IgD-negative memory B cell (primary cell): ENCODE data around the gene IFI27L2. TPM values are rescaled to one million over a fixed set of nuclear protein-coding genes. Genes with fewer than 3 reads are reported as not detected.

ENCODE experiments used
- H3K27ac Mint-ChIP-seq, 3 donors: one replicate each; pipeline ENCODE4 v1.8.0; 2020 to 2022; ENCODE audit warnings: mild to moderate bottlenecking in 3 of 3, mixed read lengths in 3 of 3, moderate library complexity in 1 of 3
- H3K27me3 Mint-ChIP-seq: one replicate; pipeline ENCODE4 v1.8.0; 2021; ENCODE audit warnings: mixed read lengths
- H3K36me3 Mint-ChIP-seq: one replicate; pipeline ENCODE4 v1.8.0; 2020; ENCODE audit warnings: mild to moderate bottlenecking, mixed read lengths
- H3K4me1 Mint-ChIP-seq, 3 donors: one replicate each; pipeline ENCODE4 v1.8.0; 2020 to 2022; ENCODE audit warnings: mixed read lengths in 3 of 3, mild to moderate bottlenecking in 1 of 3
- H3K4me3 Mint-ChIP-seq, 4 donors: one replicate each; pipeline ENCODE4 v1.8.0; 2020 to 2022; ENCODE audit warnings: mild to moderate bottlenecking in 4 of 4, mixed read lengths in 4 of 4, moderate library complexity in 3 of 4
- H3K9me3 Mint-ChIP-seq, 3 donors: one replicate each; pipeline ENCODE4 v1.8.0; 2020 to 2021; ENCODE audit warnings: mixed read lengths in 3 of 3, mild to moderate bottlenecking in 1 of 3
- polyA plus RNA-seq: library from polyadenylated mRNA; unstranded; fragments of 300-500 nt; fragmentation: Illumina TruSeq; gene quantifications from one replicate; pipeline ENCODE4 v1.2.3, GENCODE V29; 2021

IFI27L2 gene
- polyA plus RNA-seq, 1 donor from 2014 or later, result 108 TPM

- Mint-ChIP-seq H3K27ac (no peak overlapping the region), H3K36me3 (no peaks in the 10 kb centered on the region), H3K4me1 (no peaks in the 10 kb centered on the region), H3K9me3 (peaks cover 0 to 11% (median 7%) of the 10 kb centered on the region in 3 donors), H3K27me3 (peaks cover 12% of the 10 kb centered on the region), H3K4me3 (no peak overlapping the region)
Observed at GRCh38 chr14:94139006-94139405, 9.6 kb upstream of the IFI27L2 start.

- Mint-ChIP-seq H3K9me3 (peaks cover 0 to 11% (median 7%) of the 10 kb centered on the region in 3 donors), H3K4me3 (no peak overlapping the region), H3K4me1 (no peaks in the 10 kb centered on the region), H3K27me3 (peaks cover 13% of the 10 kb centered on the region), H3K36me3 (no peaks in the 10 kb centered on the region), H3K27ac (no peak overlapping the region)
Observed at GRCh38 chr14:94138251-94138650, 8.8 kb upstream of the IFI27L2 start.

- peaks cover 0 to 4% (median 0%) of the 10 kb centered on the region in 3 donors for H3K4me1 Mint-ChIP-seq
- H3K9me3 Mint-ChIP-seq, result peaks cover 0 to 11% (median 7%) of the 10 kb centered on the region in 3 donors
- no peaks in the 10 kb centered on the region for H3K36me3 Mint-ChIP-seq
- H3K27me3 Mint-ChIP-seq, result peaks cover 13% of the 10 kb centered on the region
- H3K27ac Mint-ChIP-seq, result peak overlapping the region in 1 of 3 donors; percentile 23
- no peak overlapping the region for H3K4me3 Mint-ChIP-seq
Observed at GRCh38 chr14:94136575-94137331, 7.3 kb upstream of the IFI27L2 start.

- Mint-ChIP-seq H3K4me3 (peak overlapping the region in 1 of 4 donors; percentile 30), H3K4me1 (peaks cover 0 to 4% (median 0%) of the 10 kb centered on the region in 3 donors), H3K36me3 (no peaks in the 10 kb centered on the region), H3K9me3 (peaks cover 0 to 11% (median 7%) of the 10 kb centered on the region in 3 donors), H3K27me3 (peaks cover 13% of the 10 kb centered on the region), H3K27ac (no peak overlapping the region)
Observed at GRCh38 chr14:94135476-94135875, 6.1 kb upstream of the IFI27L2 start.

GRCh38 chr14:94132285-94132887, 3.0 kb upstream of the IFI27L2 start:
- H3K9me3 Mint-ChIP-seq, result peaks cover 0 to 11% (median 7%) of the 10 kb centered on the region in 3 donors
- peaks cover 13% of the 10 kb centered on the region for H3K27me3 Mint-ChIP-seq
- H3K4me1 Mint-ChIP-seq, result peaks cover 11 to 14% (median 13%) of the 10 kb centered on the region in 3 donors
- peak overlapping the region in 2 of 4 donors; percentile 43 to 50 for H3K4me3 Mint-ChIP-seq
- no peaks in the 10 kb centered on the region for H3K36me3 Mint-ChIP-seq
- H3K27ac Mint-ChIP-seq, result no peak overlapping the region

DNA sequence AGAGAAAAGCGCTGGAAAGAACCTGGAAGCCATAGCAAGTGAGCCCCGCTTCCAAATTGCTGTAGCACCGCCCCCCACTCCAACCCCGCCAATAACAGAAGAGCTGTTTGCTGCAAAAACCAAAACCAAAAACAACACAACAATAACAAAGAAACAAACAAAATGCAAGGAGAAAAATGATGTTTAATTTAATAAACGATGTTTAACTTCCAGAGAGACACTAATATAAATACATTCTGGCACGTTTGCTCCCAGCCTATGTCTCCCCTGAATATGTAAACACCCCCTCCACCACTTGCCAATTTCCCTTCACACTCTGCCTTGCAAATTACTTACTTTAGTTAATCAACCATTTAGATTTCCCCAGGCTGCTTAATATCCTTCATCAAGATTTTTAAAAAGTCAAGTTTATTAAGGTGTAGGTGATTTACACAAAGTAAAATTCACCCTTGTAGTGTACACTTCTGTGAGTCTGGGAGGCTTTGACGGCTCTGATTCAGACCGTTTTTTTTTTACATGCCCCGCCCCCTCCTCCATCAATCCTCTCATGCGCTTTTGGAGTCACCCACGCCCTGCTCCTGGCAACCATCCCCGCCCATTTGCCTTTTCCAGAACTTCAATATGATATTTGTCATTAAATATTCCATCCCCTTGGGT, 482 bp upstream of the IFI27L2 start:
- Mint-ChIP-seq H3K36me3 (no peaks in the 10 kb centered on the region), H3K27me3 (peaks cover 2% of the 10 kb centered on the region), H3K9me3 (peaks cover 0 to under 1% (median 0%) of the 10 kb centered on the region in 3 donors), H3K4me3 (peak overlapping the region; percentile 88 to 98 (median 94)), H3K4me1 (peaks cover 11 to 14% (median 13%) of the 10 kb centered on the region in 3 donors), H3K27ac (peak overlapping the region in 2 of 3 donors; percentile 33 to 83)

GRCh38 chr14:94128216-94128839, 1.1 kb downstream of the IFI27L2 start:
- Mint-ChIP-seq H3K27me3 (no peaks in the 10 kb centered on the region), H3K36me3 (no peaks in the 10 kb centered on the region), H3K27ac (peak overlapping the region in 2 of 3 donors; percentile 23 to 24), H3K9me3 (no peaks in the 10 kb centered on the region), H3K4me1 (peaks cover 11 to 14% (median 13%) of the 10 kb centered on the region in 3 donors), H3K4me3 (peak overlapping the region; percentile 88 to 98 (median 94))

GRCh38 chr14:94127330-94127729, 2.1 kb downstream of the IFI27L2 start:
- peak overlapping the region in 1 of 4 donors; percentile 10 for H3K4me3 Mint-ChIP-seq
- peaks cover 1% of the 10 kb centered on the region for H3K36me3 Mint-ChIP-seq
- peaks cover 11 to 14% (median 13%) of the 10 kb centered on the region in 3 donors for H3K4me1 Mint-ChIP-seq
- H3K9me3 Mint-ChIP-seq, result no peaks in the 10 kb centered on the region
- H3K27me3 Mint-ChIP-seq, result no peaks in the 10 kb centered on the region
- no peak overlapping the region for H3K27ac Mint-ChIP-seq

GRCh38 chr14:94126800-94127199, 2.6 kb downstream of the IFI27L2 start:
- no peaks in the 10 kb centered on the region for H3K27me3 Mint-ChIP-seq
- no peaks in the 10 kb centered on the region for H3K9me3 Mint-ChIP-seq
- peaks cover 5% of the 10 kb centered on the region for H3K36me3 Mint-ChIP-seq
- H3K4me1 Mint-ChIP-seq, result peaks cover 11 to 13% (median 11%) of the 10 kb centered on the region in 3 donors
- no peak overlapping the region for H3K27ac Mint-ChIP-seq
- H3K4me3 Mint-ChIP-seq, result peak overlapping the region in 1 of 4 donors; percentile 10

- Mint-ChIP-seq H3K36me3 (peaks cover 7% of the 10 kb centered on the region), H3K4me1 (peaks cover 11 to 13% (median 11%) of the 10 kb centered on the region in 3 donors), H3K27me3 (peaks cover 4% of the 10 kb centered on the region), H3K27ac (no peak overlapping the region), H3K4me3 (no peak overlapping the region), H3K9me3 (no peaks in the 10 kb centered on the region)
Observed at GRCh38 chr14:94126419-94126677, 3.1 kb downstream of the IFI27L2 start.

DNA sequence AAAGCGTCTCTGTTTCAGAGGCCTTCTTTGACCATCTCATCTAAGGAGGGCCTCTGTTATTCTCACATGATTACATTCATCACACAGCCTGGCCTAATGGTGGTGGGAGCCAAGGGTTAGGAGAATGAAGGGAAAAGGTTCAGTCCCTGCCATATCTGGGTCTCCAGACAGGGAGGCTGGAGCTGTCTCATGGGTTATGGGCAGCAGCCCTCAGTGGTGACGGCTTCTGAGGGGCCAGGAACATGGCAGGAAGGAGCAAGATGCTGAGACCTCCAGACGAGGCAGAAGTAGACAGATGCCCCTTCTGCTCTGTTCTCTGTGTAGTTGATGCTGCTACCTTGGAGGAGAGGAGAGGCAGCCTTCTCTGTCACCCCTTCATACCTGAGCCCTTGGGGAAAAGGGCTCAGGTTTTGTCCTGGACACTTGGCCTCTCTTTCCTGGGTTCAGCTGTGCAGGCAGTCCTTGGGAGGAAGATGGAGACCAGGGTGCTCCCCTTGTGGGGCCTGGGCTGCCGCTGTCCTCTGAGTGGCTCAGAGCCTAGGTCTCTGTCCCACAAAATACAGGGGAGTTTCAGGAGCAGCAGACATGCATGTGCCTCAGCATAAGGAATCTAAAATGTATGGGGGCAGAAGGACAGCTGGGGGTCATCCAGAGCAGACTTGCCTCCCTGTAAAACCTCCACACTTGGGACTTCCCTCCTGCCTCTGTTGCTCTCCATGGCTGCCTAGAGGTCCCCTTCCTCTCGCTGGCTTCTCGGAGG, 3.6 kb downstream of the IFI27L2 start:
- H3K36me3 Mint-ChIP-seq, result peaks cover 7% of the 10 kb centered on the region
- H3K4me3 Mint-ChIP-seq, result no peak overlapping the region
- peaks cover 11 to 13% (median 11%) of the 10 kb centered on the region in 3 donors for H3K4me1 Mint-ChIP-seq
- H3K9me3 Mint-ChIP-seq, result peaks cover 0 to 4% (median 0%) of the 10 kb centered on the region in 3 donors
- H3K27ac Mint-ChIP-seq, result no peak overlapping the region
- peaks cover 8% of the 10 kb centered on the region for H3K27me3 Mint-ChIP-seq

DNA sequence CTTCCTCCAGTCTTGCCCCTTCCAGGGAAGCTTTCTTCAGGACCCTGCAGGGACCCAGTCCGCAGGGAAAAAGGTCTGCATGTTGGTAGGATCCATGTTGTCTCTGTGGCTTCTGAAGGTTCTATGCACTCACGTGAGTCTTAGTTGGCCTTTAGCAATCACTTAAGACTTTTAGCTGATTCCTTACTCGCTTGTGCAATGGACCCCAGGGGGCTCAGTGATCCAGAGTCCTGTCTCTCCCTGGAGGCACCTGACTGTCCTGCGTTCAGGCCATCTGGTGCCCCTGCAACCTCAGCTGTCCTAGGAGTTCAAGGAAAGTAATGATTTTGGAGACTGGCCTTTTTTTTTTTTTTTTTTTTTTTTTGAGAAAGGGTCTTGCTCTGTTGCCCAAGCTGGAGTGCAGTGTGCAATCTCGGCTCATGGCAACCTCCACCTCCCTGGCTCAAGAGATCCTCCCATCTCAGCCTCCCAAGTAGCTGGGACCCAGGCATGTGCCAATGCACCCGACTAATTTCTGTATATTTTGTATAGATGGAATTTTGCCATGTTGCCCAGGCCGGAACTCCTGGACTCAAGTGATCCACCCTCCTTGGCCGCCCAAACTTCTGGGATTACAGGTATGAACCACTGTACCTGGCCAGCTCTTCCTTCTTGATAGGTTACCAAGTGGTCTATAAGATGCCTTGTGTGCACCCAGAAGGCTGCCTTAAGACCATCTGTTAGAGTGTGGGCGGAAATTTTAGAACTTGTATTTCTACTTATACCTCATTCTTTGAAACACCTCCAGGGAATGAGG, 4.6 kb downstream of the IFI27L2 start:
- Mint-ChIP-seq H3K9me3 (peaks cover 0 to 10% (median 3%) of the 10 kb centered on the region in 3 donors), H3K27ac (no peak overlapping the region), H3K27me3 (peaks cover 15% of the 10 kb centered on the region), H3K36me3 (peaks cover 7% of the 10 kb centered on the region), H3K4me3 (peak overlapping the region in 1 of 4 donors; percentile 48), H3K4me1 (peaks cover 4 to 9% (median 5%) of the 10 kb centered on the region in 3 donors)

GRCh38 chr14:94123868-94124267, 5.5 kb downstream of the IFI27L2 start:
- H3K9me3 Mint-ChIP-seq, result peaks cover 0 to 15% (median 3%) of the 10 kb centered on the region in 3 donors
- no peak overlapping the region for H3K4me3 Mint-ChIP-seq
- H3K36me3 Mint-ChIP-seq, result peaks cover 7% of the 10 kb centered on the region
- H3K27ac Mint-ChIP-seq, result no peak overlapping the region
- peaks cover 15% of the 10 kb centered on the region for H3K27me3 Mint-ChIP-seq
- peaks cover 0 to 5% (median 4%) of the 10 kb centered on the region in 3 donors for H3K4me1 Mint-ChIP-seq
